ENCODE data around the gene UBE2S.

UBE2S gene

DNA sequence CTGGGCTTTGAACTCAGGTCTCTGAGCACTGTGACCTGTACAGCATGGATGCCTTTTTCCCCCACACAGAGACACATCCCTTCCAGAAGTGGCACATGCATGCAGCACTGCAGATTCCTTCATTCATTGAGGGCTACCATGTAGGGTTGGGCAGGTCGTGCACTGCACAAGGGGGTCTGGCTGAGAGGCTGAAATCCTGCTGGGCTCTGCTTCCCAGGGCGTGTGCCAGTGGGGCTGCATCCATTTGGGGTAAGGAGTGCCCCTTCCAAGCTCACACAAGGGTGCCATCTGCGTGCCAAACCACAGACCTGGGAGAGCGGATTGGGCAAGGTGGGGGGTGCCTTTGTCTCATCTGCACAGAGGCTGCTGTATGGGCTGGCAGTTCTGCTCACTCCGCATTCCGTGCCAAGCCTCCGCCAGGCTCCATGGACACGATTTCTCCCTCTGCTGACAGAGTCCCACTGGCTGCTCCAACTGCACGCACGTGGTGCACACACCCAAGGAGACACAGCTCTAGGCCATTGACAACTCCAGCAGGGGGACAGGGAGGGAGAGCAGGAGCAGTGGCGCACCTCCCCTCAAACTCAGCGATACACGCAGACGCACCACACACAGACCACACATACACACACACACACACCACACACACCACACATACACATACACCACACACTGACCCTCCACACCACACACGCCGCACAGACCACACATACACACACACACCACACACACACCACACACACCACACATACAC lies 40.0 kb upstream of the UBE2S start (continued):
- TF ChIP-seq ATF2 (tag by site-specific recombination; IDR thresholded peaks at IDR 0.05; ENCODE audit: low read depth) (no peak), ZNF26 (tag by site-specific recombination; IDR thresholded peaks at IDR 0.05) (no peak), WT1 (tag by site-specific recombination; IDR thresholded peaks at IDR 0.05) (peak; percentile 11; the same call in 1 of the 2 replicates), BCL11B (tag by site-specific recombination; IDR thresholded peaks at IDR 0.05; ENCODE audit: low read depth) (no peak), ZBTB6 (tag by site-specific recombination; IDR thresholded peaks at IDR 0.05) (no peak), KLF9 (tag by site-specific recombination; IDR thresholded peaks at IDR 0.05; ENCODE audit: low read depth) (no peak), ZNF571 (tag by site-specific recombination; IDR thresholded peaks at IDR 0.05) (no peak), ZNF660 (tag by site-specific recombination; IDR thresholded peaks at IDR 0.05) (peak; percentile 41; the same call in 1 of the 2 replicates), ZNF529 (tag by site-specific recombination; IDR thresholded peaks at IDR 0.05; ENCODE audit: insufficient replicate concordance) (no peak), IKZF3 (tag by site-specific recombination; IDR thresholded peaks at IDR 0.05) (peak; percentile 91), PRDM2 (tag by site-specific recombination; IDR thresholded peaks at IDR 0.05; ENCODE audit: borderline replicate concordance) (no peak), ZNF561 (tag by site-specific recombination; IDR thresholded peaks at IDR 0.05; ENCODE audit: borderline replicate concordance) (no peak), ZIC2 (tag by site-specific recombination; IDR thresholded peaks at IDR 0.05) (peak; percentile 97), SETDB1 (IDR thresholded peaks at IDR 0.05; ENCODE audit: insufficient read length, low read length) (no peak), ZNF132 (tag by site-specific recombination; IDR thresholded peaks at IDR 0.05; ENCODE audit: borderline replicate concordance) (no peak), ZNF48 (tag by site-specific recombination; IDR thresholded peaks at IDR 0.05) (no peak), ZNF433 (tag by site-specific recombination; IDR thresholded peaks at IDR 0.05; ENCODE audit: low read depth) (no peak), ZBTB7A (tag by site-specific recombination; IDR thresholded peaks at IDR 0.05; ENCODE audit: low read depth) (peak; percentile 21; the same call in 1 of the 2 replicates), ZNF530 (tag by site-specific recombination; IDR thresholded peaks at IDR 0.05; ENCODE audit: low read depth) (no peak), ZNF292 (tag by site-specific recombination; IDR thresholded peaks at IDR 0.05; ENCODE audit: borderline replicate concordance, low read depth) (no peak), TCF7L2 (IDR thresholded peaks at IDR 0.05; ENCODE audit: borderline replicate concordance, low read depth, low read length) (no peak), ZNF174 (tag by site-specific recombination; IDR thresholded peaks at IDR 0.05) (no peak), ZNF677 (tag by site-specific recombination; IDR thresholded peaks at IDR 0.05) (no peak)
- TF ChIP-seq, protein P1, sequence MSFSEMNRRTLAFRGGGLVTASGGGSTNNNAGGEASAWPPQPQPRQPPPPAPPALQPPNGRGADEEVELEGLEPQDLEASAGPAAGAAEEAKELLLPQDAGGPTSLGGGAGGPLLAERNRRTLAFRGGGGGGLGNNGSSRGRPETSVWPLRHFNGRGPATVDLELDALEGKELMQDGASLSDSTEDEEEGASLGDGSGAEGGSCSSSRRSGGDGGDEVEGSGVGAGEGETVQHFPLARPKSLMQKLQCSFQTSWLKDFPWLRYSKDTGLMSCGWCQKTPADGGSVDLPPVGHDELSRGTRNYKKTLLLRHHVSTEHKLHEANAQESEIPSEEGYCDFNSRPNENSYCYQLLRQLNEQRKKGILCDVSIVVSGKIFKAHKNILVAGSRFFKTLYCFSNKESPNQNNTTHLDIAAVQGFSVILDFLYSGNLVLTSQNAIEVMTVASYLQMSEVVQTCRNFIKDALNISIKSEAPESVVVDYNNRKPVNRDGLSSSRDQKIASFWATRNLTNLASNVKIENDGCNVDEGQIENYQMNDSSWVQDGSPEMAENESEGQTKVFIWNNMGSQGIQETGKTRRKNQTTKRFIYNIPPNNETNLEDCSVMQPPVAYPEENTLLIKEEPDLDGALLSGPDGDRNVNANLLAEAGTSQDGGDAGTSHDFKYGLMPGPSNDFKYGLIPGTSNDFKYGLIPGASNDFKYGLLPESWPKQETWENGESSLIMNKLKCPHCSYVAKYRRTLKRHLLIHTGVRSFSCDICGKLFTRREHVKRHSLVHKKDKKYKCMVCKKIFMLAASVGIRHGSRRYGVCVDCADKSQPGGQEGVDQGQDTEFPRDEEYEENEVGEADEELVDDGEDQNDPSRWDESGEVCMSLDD (tag by site-specific recombination; IDR thresholded peaks at IDR 0.05), result peak; percentile 68; the same call in 1 of the 2 replicates
- TF ChIP-seq, protein P2, sequence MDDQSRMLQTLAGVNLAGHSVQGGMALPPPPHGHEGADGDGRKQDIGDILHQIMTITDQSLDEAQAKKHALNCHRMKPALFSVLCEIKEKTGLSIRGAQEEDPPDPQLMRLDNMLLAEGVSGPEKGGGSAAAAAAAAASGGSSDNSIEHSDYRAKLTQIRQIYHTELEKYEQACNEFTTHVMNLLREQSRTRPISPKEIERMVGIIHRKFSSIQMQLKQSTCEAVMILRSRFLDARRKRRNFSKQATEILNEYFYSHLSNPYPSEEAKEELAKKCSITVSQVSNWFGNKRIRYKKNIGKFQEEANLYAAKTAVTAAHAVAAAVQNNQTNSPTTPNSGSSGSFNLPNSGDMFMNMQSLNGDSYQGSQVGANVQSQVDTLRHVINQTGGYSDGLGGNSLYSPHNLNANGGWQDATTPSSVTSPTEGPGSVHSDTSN (CRISPR knock-in tag; IDR thresholded peaks at IDR 0.05), result no peak

Measured in HEK293 (cell line).